NCI-H1092 treated with DMSO at 0.1 percent for 48 hours (cell line): Measurements from ENCODE around the gene HTR7.

Experiments used
- DNase-seq: peaks from one replicate; lab custom pipeline; 2025; lab: John Stamatoyannopoulos, UW

HTR7 gene

DNA sequence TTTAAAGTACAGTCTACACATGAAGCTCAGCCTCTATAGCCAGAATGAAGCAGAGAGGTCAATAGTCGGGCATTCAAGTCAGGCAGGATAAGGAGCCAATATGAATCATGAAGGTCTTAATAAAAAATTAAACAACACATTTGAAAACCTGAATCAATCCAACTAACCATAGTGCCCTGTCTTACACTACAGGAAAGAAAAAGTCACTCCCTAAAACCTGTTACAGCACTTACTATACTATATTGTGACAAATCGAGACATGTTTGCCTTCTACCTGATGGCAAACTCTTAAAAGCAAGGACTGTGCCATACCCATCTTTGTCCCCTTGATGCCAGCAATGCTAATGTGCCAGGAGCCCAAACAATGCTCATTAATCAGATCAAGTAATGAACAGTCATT is 117.6 kb downstream of the HTR7 start:
- no peak for DNase-seq

DNA sequence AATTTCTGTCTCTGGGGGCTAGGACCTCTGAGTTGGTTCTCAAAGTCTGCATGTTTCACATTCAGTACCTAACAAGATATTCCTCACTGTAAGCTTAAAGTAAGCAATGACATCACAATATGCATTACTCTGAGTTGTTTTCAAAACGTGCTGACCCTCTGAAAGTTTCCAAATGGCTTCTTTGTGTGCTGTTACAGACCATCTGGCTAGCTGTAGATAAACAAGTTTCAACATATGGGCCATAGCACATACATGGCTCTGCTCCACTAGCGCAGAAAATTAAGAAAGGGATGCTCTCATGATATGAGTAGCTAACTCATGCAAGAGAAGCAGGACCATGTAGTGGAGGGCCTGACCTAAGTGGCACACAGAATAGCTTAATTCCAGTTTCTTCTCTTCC is 119.0 kb downstream of the HTR7 start:
- DNase-seq = no peak

DNA sequence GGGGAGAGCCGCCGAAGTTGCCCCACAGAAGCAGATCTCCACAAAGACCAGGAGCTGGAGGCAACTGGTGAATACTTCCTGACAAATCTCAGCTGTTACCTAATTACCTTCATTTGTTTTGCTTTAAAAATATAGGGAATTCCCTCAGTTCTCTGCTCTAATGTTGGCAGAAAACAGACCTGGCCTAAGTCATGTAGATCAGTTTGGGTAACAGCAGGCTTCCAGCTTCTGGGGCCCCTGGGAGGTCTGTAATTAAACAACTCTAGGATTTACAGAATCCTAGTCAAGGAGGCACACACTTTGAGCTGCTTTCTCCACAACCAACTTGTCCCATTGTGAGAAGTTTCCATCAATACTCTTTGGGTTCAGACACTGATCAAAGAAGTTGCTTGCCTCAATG is 123.4 kb downstream of the HTR7 start:
- DNase-seq = no peak

DNA sequence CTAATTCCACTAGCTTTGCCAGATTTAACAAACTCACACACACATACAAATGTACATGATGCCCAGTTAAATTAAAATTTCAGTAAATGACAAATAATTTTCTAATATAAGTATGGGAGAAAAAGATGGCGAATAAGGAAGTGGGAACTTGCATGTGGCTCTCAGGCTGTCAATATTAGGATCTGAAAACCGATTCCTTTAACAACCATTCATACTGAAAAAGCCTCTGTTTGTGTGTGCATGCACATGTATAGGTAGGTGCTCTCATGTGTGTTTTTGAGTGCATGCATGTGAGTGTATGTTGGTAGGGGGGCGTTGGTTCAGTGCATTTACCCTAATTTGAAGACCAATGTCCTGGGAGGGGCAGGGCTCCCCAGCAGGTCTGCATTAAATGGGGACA is 125.3 kb downstream of the HTR7 start:
- no peak for DNase-seq

DNA sequence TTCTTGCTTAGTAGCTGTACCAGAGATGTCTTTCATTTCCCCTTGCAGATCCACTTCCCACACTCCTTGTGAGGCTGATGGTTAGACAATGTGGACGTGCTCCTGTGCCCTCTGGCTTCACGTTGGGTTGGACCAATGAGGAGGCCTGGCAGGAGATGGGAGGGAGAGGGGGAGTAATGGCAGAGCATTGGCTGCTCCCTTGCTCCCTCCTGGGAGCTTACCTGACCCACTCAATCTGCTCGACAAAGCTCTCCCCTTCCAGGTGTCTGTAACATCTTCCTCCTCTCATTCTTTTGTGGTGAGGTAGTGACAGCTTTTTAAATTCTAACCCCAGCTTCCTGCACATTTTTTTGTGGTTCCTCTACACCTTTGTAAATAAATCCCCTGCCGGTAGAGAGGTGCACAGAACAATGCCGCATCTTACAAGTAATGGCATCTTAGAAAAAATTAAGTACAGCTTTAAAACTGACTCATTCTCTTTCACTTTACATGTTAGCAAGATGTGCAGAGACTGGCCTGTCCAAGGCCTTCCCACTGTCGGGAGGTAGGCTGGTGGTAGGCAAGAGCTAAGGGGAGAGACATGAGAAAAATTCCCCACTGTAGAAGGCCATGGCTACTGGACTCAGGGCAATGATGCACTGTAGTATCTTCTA is 134.3 kb downstream of the HTR7 start:
- DNase-seq = no peak

DNA sequence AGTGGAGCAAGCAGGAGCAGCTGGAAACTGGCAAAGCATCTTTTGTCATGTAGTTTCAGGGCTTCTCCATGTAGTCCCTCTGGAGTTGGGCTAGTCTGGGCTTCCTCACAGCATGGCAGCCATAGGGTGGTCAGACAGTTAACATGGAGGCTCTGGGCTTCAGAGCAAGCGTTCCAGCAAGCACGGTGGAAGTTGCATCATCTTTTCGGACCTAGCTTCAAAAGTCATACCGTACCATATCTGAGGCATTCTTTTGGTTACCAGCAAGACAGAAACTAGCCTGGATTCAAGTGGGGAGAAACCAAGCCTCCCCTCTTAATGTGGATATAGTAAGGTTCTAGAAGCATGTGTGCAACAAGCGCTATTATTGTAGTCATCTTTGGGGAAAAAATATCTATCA is 135.0 kb downstream of the HTR7 start:
- no peak for DNase-seq

DNA sequence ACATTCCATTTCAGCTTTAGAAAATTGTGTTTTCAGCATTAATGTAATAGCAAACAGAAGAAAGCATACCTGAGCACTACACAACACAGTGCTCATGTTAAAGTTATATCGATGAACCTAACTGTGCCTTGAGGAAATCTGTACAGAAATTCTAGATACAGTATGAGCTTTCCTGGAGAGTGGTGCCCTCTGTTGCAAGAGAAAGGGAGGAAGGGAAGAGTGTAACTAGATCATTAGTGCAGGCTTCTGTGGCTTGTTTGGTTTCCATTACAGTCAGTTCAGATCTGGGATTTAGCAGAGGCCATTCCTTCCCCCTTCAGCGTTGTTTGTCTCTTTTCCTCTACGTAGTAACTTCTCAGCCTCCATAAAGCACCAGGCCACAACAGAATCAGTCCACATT is 139.7 kb downstream of the HTR7 start:
- DNase-seq = peak; percentile 19

DNA sequence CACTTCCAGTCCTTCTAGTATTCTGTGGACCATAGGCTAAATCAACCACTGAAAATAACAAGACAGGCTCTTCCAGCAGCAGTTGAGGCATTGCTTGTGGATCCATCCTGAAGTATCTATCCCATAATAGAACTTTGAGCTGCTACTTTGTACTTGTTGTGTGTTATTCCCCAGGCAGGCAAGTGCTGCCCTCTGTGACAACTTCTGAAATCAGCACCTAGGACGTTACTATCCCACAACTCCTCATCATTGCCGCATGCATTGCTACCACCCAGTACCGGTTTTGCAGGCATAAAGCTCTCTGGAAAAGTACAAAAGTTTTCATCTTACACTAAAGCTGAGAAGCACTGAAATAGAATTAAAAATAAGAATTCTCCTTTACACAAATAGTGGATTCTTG is 145.3 kb downstream of the HTR7 start:
- DNase-seq = no peak

DNA sequence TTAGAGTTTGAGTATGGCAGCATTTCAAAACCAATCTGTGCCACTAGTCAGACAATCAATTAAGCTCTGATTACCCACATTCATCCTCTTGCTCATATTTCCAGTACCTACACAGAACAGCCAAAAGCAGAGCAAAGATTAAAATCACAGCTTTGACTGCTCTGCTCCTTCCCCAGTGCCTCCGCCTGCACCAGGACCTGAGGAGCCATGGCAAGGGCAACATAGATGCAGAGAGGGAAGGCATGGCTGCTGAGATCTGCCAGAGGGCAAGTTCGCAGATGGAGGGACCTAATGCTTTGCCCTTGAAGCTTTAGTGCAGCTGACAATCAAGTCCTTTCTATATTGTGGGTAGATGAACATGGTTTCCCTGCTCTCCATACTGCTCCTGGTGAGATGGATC is 148.1 kb downstream of the HTR7 start:
- DNase-seq = no peak

DNA sequence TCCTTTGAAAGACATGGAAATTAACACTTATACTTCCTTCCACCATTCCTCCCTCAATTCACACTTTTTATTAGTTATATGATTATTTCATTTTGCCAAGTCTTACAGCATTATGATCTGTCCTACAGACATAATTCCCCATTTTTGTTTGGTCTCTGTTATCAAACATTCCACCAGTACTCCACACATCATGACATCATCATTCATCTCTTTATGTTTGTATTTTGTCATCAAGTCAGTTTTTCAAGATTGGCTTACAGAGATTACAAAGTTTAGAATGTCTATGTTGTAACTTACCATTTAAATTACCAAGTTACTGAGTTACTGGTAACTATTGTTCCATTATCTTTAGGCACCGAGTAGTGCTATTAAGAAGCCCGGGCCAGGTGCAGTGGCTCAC is 150.2 kb downstream of the HTR7 start:
- DNase-seq = no peak

DNA sequence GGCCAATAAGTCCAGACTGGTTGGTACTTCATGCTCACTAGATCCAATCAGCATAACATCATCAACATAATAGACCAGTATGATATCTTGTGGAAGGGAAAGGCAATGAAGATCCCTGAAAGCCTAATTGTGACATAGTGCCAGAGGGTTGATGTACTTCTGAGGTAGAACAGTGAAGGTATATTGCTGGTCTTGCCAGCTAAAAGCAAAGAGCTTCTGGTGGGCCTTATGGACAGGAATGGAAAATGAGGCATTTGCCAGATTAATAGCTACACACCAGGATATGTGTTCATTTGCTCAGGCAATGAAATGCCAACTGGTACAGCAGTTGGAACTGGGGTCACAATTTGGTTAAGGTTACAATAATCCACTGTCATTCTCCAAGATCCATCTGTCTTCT is 156.4 kb downstream of the HTR7 start:
- no peak for DNase-seq

DNA sequence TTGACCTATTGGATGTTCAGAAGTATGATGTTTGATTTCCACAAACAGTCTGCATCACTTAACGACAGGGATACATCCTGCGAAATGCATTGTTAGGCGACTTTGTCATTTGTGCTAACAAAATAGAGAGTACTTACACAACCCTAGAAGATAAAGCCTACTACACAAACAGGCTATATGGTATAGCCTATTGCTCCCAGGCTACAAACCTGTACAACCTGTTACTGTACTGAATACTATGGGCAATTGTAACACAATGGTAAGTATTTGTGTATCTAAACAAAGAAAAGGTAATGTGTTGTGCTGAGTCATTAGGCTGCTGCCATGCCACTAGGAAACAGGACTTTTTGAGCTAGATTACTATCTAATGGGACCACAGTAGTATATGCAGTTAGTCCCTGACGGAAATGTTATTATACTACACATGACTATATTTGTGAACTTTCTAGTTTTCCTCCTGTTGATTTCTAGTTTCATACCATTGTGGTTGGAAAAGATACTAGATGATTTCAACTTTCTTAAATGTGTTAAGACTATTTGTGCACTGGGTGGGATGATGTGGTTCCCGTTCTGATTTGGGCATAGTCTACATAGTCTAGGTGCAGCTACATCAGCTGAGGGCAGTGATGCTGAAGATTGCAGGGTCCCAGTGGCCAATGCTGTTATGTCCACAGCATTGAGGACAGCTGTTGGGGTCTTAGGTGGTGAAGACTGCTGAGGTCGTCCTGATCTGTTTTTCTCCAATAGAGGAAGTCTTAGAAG is 161.7 kb downstream of the HTR7 start:
- no peak for DNase-seq
